Nephron progenitor cell (in vitro differentiated cells): Measurements from ENCODE around the gene PRLR.
A peak's percentile ranks its signal among the peaks of the same experiment; 100 is the strongest.

Experiments used
- DNase-seq: peaks from one replicate; pipeline ENCODE4 v3.0.0; 2021
- H3K27ac Mint-ChIP-seq: 2 replicates; pipeline ENCODE4 v1.8.0; 2021; ENCODE audit warnings: mild to moderate bottlenecking, moderate library complexity, mixed read lengths
- H3K27me3 Mint-ChIP-seq: 2 replicates; pipeline ENCODE4 v1.8.0; 2021; ENCODE audit warnings: mild to moderate bottlenecking, low read depth, mixed read lengths; ENCODE audit not compliant: poor library complexity
- H3K36me3 Mint-ChIP-seq: 2 replicates; pipeline ENCODE4 v1.8.0; 2021; ENCODE audit warnings: low read depth, mixed read lengths
- H3K4me1 Mint-ChIP-seq: 2 replicates; pipeline ENCODE4 v1.8.0; 2021; ENCODE audit warnings: mixed read lengths
- H3K4me3 Mint-ChIP-seq: 2 replicates; pipeline ENCODE4 v1.8.0; 2021; ENCODE audit warnings: mild to moderate bottlenecking, moderate library complexity, mixed read lengths
- H3K9me3 Mint-ChIP-seq: 2 replicates; pipeline ENCODE4 v1.8.0; 2021; ENCODE audit warnings: mild to moderate bottlenecking, moderate library complexity, mixed read lengths
- TF ChIP-seq, protein P1 (sequence below): fragments of 200-600 bp; sonication (generic); IDR thresholded peaks from 2 replicates; pipeline ENCODE4 v1.5.0; 2021; ENCODE audit warnings: antibody characterized with exemption

Gene PRLR

DNA sequence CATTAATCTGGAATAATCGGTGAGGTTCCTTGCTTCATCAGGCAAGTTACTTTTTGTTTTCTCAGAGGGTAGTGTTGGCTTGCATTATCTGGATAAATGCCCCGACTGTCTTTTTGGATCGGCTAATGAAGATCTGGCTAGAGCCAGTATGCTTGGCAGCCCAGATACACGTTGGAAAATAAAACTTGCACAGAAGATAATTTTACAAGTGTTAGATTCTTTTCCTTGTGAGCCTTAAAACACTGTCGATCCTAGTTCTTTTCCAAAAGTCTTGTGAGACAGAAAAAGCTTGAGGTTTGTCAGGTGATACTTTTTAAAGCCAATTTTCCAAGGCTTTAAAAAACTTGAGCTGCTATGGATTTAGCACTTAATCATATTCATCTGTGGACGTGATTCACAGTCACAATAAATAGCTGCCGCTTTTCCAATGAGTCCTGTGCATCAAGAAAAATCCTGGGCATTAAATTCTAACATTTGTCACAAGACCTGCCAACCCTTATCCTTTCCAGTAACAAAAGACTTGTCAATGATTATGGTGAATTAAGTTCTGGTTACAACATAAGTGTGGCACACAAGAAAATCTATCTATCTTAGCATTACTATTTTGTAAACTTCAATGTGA lies 68.5 kb downstream of the PRLR start:
- H3K9me3 Mint-ChIP-seq: peaks cover 3% of the 10 kb centered on the region
- peaks cover 3% of the 10 kb centered on the region for H3K27me3 Mint-ChIP-seq
- peaks cover 6% of the 10 kb centered on the region for H3K36me3 Mint-ChIP-seq
- H3K4me1 Mint-ChIP-seq: peaks cover 16% of the 10 kb centered on the region
- H3K4me3 Mint-ChIP-seq: no peak overlapping the region
- no peak for DNase-seq
- H3K27ac Mint-ChIP-seq: no peak overlapping the region
- TF ChIP-seq, protein P1, sequence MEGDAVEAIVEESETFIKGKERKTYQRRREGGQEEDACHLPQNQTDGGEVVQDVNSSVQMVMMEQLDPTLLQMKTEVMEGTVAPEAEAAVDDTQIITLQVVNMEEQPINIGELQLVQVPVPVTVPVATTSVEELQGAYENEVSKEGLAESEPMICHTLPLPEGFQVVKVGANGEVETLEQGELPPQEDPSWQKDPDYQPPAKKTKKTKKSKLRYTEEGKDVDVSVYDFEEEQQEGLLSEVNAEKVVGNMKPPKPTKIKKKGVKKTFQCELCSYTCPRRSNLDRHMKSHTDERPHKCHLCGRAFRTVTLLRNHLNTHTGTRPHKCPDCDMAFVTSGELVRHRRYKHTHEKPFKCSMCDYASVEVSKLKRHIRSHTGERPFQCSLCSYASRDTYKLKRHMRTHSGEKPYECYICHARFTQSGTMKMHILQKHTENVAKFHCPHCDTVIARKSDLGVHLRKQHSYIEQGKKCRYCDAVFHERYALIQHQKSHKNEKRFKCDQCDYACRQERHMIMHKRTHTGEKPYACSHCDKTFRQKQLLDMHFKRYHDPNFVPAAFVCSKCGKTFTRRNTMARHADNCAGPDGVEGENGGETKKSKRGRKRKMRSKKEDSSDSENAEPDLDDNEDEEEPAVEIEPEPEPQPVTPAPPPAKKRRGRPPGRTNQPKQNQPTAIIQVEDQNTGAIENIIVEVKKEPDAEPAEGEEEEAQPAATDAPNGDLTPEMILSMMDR: no peak

DNA sequence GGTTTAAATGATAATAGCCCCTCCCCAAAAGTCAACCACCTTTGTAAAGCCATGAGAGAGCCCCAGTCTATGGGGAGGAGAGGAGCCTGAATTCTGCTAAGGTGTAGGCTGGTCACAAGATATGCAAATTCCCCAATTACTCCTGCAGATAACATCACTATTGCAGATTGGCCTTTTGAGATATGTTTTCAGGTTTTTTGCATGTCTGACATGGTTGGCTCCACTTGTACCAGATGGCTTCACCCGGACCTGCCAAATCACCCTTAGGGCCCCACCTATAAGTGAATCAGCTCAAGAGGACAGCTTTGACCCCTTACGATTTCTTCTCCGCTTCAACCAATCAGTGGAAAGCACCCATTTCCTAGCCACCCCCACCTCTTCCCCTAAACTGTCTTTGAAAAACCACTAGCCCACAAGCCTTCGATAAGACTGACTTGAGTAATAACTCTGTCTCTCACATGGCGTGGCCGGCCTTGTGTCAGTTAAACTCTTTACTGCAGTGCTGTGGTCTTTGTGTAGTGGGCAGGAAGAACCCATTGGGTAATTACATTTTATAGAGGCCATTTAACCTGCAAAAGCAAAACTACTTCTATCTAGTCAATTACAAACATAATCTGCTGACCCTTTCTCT lies 69.7 kb downstream of the PRLR start:
- Mint-ChIP-seq H3K9me3 (no peaks in the 10 kb centered on the region), H3K4me3 (no peak overlapping the region), H3K27ac (no peak overlapping the region), H3K36me3 (peaks cover 13% of the 10 kb centered on the region), H3K4me1 (peaks cover 16% of the 10 kb centered on the region), H3K27me3 (peaks cover 3% of the 10 kb centered on the region)
- no peak for DNase-seq
- TF ChIP-seq, protein P1: no peak

DNA sequence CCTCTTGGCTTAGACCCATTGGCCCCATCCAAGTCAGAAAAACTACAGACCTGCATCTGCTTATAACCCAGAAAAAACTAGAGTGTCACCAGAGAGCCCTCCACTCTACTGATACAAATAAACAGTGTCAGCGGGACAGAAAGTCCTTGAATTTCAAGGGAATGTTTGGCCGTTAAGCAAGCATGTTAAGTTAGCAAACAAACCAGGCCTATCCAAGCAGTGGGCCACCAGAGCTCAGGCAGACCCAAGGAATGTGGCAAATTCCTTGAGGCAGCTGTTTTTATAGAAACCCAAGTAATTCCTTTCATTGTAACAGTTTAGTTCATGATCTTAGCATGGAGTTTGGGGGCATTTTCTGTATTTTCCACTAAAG lies 70.9 kb downstream of the PRLR start:
- peaks cover 16% of the 10 kb centered on the region for H3K4me1 Mint-ChIP-seq
- H3K9me3 Mint-ChIP-seq: no peaks in the 10 kb centered on the region
- H3K27me3 Mint-ChIP-seq: peaks cover 3% of the 10 kb centered on the region
- H3K36me3 Mint-ChIP-seq: peaks cover 13% of the 10 kb centered on the region
- no peak for DNase-seq
- TF ChIP-seq, protein P1: no peak
- H3K4me3 Mint-ChIP-seq: no peak overlapping the region
- H3K27ac Mint-ChIP-seq: no peak overlapping the region

DNA sequence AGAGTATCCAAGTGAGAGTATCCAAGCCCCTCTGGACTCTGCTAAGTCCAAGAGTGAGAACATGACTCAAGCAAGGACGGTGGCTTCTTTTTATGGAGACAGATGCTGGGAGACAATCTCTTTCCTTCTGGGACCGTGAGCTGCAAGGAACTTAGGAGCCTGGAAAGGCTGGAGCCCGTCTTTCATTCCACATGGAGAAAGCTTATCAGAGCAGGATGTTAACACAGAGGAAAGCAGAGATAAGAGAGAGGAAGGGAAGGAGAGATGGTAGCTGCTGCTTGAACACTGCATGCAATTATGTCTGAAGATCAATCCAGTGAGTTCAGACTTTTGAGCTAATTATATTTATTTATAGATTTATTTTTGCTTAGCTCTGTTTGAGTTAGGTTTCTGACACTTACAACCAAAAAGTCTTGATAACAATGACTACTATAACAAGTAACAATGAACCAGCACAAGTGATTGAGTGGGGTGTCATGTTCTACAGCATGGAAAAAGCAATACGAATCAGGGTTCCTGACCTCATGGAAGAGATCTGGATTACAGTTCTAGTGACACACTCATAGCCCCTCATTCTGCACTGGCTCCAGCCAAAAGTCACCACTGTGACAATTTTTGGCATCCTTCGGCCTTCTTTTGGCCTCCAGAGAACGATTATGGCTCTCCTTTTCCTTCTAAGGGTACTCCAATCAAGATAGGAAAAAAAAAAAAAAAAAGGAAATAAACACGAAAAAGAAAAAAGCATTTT lies 71.5 kb downstream of the PRLR start:
- no peak for DNase-seq
- H3K27ac Mint-ChIP-seq: peak overlapping the region; percentile 79
- no peaks in the 10 kb centered on the region for H3K9me3 Mint-ChIP-seq
- peaks cover 3% of the 10 kb centered on the region for H3K27me3 Mint-ChIP-seq
- H3K4me3 Mint-ChIP-seq: no peak overlapping the region
- TF ChIP-seq, protein P1: no peak
- peaks cover 13% of the 10 kb centered on the region for H3K36me3 Mint-ChIP-seq
- peaks cover 16% of the 10 kb centered on the region for H3K4me1 Mint-ChIP-seq

DNA sequence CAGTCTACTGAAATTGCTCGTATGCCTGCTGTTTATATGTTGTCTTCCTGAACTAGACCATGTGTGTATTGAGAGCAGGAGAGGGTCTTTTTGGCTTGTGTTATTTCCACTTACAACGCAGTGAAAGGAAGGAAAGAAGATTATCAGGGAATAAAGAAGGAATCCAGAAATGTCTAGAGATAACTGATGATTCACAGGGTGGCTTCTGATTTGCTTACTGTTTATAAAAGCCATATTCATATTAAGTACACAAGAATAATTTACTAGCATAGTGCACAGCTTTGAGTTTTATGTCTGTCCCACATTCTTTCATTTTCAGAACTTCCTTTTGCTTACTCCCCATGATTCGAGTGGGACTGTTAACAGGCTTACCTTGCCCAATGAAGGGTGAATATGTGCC lies 72.1 kb downstream of the PRLR start:
- H3K36me3 Mint-ChIP-seq: peaks cover 13% of the 10 kb centered on the region
- DNase-seq: no peak

More for the DNA sequence above, 72.1 kb downstream of the PRLR start:
- H3K4me3 Mint-ChIP-seq: no peak overlapping the region
- H3K27ac Mint-ChIP-seq: no peak overlapping the region
- TF ChIP-seq, protein P1: no peak
- peaks cover 3% of the 10 kb centered on the region for H3K27me3 Mint-ChIP-seq
- peaks cover 16% of the 10 kb centered on the region for H3K4me1 Mint-ChIP-seq
- H3K9me3 Mint-ChIP-seq: no peaks in the 10 kb centered on the region
